HCT116 (cell line): ENCODE data around the gene IL1RL1. TPM values are rescaled to one million over a fixed set of nuclear protein-coding genes. Genes with fewer than 3 reads are reported as not detected.

Source experiments
- ATAC-seq: fragments of 200-7000 bp; cut with Tn5 transposase; 2 replicates; pipeline ENCODE4 v1.9.1; 2020; ENCODE audit warnings: mild to moderate bottlenecking, moderate library complexity
- BruUV-seq: library from RNA; stranded (reverse); fragments of 400-500 nt; replicated peaks from 2 replicates; lab custom pipeline; 2021; lab: Mats Ljungman, UMichigan
- CTCF ChIA-PET: fragments of 300-600 bp; sonication (Branson Sonifier 250); formaldehyde crosslinking; loops from one replicate; lab custom pipeline; 2021; ENCODE audit warnings: antibody characterized with exemption; lab: Charles Lee
- POLR2A ChIA-PET: fragments of 300-600, 350-600 bp; sonication (Branson Sonifier 250); formaldehyde crosslinking; loops from one replicate; lab custom pipeline; 2021; ENCODE audit warnings: antibody characterized with exemption; lab: Charles Lee
- RAD21 ChIA-PET, 2 experiments: fragments of 300-600 bp; sonication (Branson Sonifier 250); formaldehyde crosslinking; loops; one replicate each; lab custom pipeline; 2023; ENCODE audit warnings: low total read pairs in 2 of 2; ENCODE audit not compliant: uncharacterized antibody in 2 of 2, unreplicated experiment in 2 of 2, low non-redundant PET in 1 of 2; lab: Charles Lee
- DNase-seq: peaks from one replicate; pipeline ENCODE4 v3.0.0-alpha.2; 2010; ENCODE audit warnings: low read depth, low spot score
- H2AFZ ChIP-seq: fragments of 200-600 bp; shearing (Covaris generic), sonication (generic); 2 replicates; pipeline ENCODE4 v1.6.1; 2017; ENCODE audit warnings: low read depth, mixed run types, mixed read lengths, antibody characterized with exemption, low read length; ENCODE audit not compliant: poor library complexity, severe bottlenecking
- H3K27ac ChIP-seq: 2 replicates; pipeline ENCODE4 v1.5.1; 2012; ENCODE audit warnings: low read depth, low read length
- H3K27me3 ChIP-seq: fragments of 200-600 bp; sonication (generic); 2 replicates; pipeline ENCODE4 v1.6.1; 2016; ENCODE audit warnings: mixed run types, low read length, mixed read lengths; ENCODE audit not compliant: insufficient read depth
- H3K36me3 ChIP-seq, 2 experiments: fragments of 200-500 bp in 1 of 2; fragments of 200-600 bp in 1 of 2; sonication (Bioruptor generic) in 1 of 2; sonication (generic) in 1 of 2; 2 replicates each; pipeline versions ENCODE4 v1.5.1 to v1.6.1; 2014 to 2016; ENCODE audit warnings: low read length in 2 of 2, inconsistent platforms in 1 of 2, mixed read lengths in 1 of 2, mixed run types in 1 of 2; ENCODE audit not compliant: insufficient read depth in 2 of 2, control insufficient read depth in 1 of 2
- H3K4me1 ChIP-seq, 2 experiments: fragments of 200-600 bp in 1 of 2; sonication (generic) in 1 of 2; 2 replicates each; pipeline versions ENCODE4 v1.5.1 to v1.6.1; 2012 to 2017; ENCODE audit warnings: low read length in 2 of 2, inconsistent platforms in 1 of 2, mild to moderate bottlenecking in 1 of 2, mixed read lengths in 1 of 2, mixed run types in 1 of 2, moderate library complexity in 1 of 2; ENCODE audit not compliant: insufficient read depth in 2 of 2, control insufficient read depth in 1 of 2
- H3K4me2 ChIP-seq: fragments of 200-600 bp; sonication (generic); 2 replicates; pipeline ENCODE4 v1.6.1; 2017; ENCODE audit warnings: mixed run types, low read length, mixed read lengths
- H3K4me3 ChIP-seq, 2 experiments: fragments of 200-600 bp in 1 of 2; sonication (generic) in 1 of 2; replicated peaks in 1 of 2; 2 replicates each; pipeline ENCODE4 v1.5.1; 2011 to 2016; ENCODE audit warnings: low read length in 2 of 2, control low read depth in 1 of 2, low read depth in 1 of 2, mild to moderate bottlenecking in 1 of 2, mixed read lengths in 1 of 2, mixed run types in 1 of 2
- H3K79me2 ChIP-seq: fragments of 200-600 bp; sonication (generic); 2 replicates; pipeline ENCODE4 v1.6.1; 2017; ENCODE audit warnings: mild to moderate bottlenecking, mixed run types, low read length, moderate library complexity, mixed read lengths; ENCODE audit not compliant: insufficient read depth
- H3K9ac ChIP-seq: fragments of 200-600 bp; sonication (generic); 2 replicates; pipeline ENCODE4 v1.6.1; 2016; ENCODE audit warnings: low read length, mixed read lengths
- H3K9me2 ChIP-seq: fragments of 200-600 bp; sonication (generic), shearing (Covaris generic); 2 replicates; pipeline ENCODE4 v1.6.1; 2017; ENCODE audit warnings: mixed run types, mild to moderate bottlenecking, moderate library complexity; ENCODE audit not compliant: insufficient read depth
- H3K9me3 ChIP-seq, 2 experiments: fragments of 200-500 bp in 1 of 2; fragments of 200-600 bp in 1 of 2; sonication (Bioruptor generic) in 1 of 2; sonication (generic) in 1 of 2; 2 replicates each; pipeline ENCODE4 v1.6.1; 2014 to 2017; ENCODE audit warnings: low read length in 2 of 2, mixed read lengths in 2 of 2, inconsistent platforms in 1 of 2, low read depth in 1 of 2, mild to moderate bottlenecking in 1 of 2, mixed run types in 1 of 2, moderate library complexity in 1 of 2; ENCODE audit not compliant: control insufficient read depth in 1 of 2, insufficient read depth in 1 of 2
- H4K20me1 ChIP-seq: fragments of 200-600 bp; sonication (generic), shearing (Covaris generic); 2 replicates; pipeline ENCODE4 v1.6.1; 2017; ENCODE audit warnings: mixed run types, mild to moderate bottlenecking, moderate library complexity; ENCODE audit not compliant: insufficient read depth
- CBX3 ChIP-seq: IDR thresholded peaks from 2 replicates; pipeline ENCODE4 v1.6.1; 2012; ENCODE audit warnings: low read depth
- EGR1 ChIP-seq: IDR thresholded peaks from 2 replicates; pipeline ENCODE4 v1.6.1; 2012; ENCODE audit warnings: low read depth
- ELF1 ChIP-seq: IDR thresholded peaks from 2 replicates; pipeline ENCODE4 v1.6.1; 2012; ENCODE audit warnings: low read depth, borderline replicate concordance
- EZH2phosphoT487 ChIP-seq: fragments of 200-600 bp; IDR thresholded peaks from 2 replicates; pipeline ENCODE4 v1.6.1; 2018; ENCODE audit warnings: antibody characterized with exemption, borderline replicate concordance
- FOSL1 ChIP-seq: IDR thresholded peaks from 2 replicates; pipeline ENCODE4 v1.6.1; 2012; ENCODE audit warnings: low read depth
- JUND ChIP-seq: IDR thresholded peaks from 2 replicates; pipeline ENCODE4 v1.6.1; 2012
- POLR2A ChIP-seq: IDR thresholded peaks from 2 replicates; pipeline ENCODE4 v1.7.0; 2011; ENCODE audit warnings: borderline replicate concordance; ENCODE audit not compliant: insufficient read depth, insufficient read length; ENCODE audit errors: extremely low read depth
- POLR2AphosphoS5 ChIP-seq: IDR thresholded peaks from 2 replicates; pipeline ENCODE4 v1.6.1; 2011; ENCODE audit warnings: mild to moderate bottlenecking, low read depth, low read length, moderate library complexity
- RAD21 ChIP-seq: IDR thresholded peaks from 2 replicates; pipeline ENCODE4 v1.6.1; 2012; ENCODE audit warnings: low read depth, mild to moderate bottlenecking
- SRF ChIP-seq: IDR thresholded peaks from 2 replicates; pipeline ENCODE4 v1.6.1; 2012; ENCODE audit warnings: low read depth
- TCF7L2 ChIP-seq: IDR thresholded peaks from 2 replicates; pipeline ENCODE4 v1.7.0; 2011; ENCODE audit warnings: borderline replicate concordance, inconsistent platforms; ENCODE audit not compliant: insufficient read depth, insufficient read length; ENCODE audit errors: extremely low read depth
- YY1 ChIP-seq: IDR thresholded peaks from 2 replicates; pipeline ENCODE4 v1.6.1; 2011; ENCODE audit warnings: low read length, low read depth, moderate library complexity, mild to moderate bottlenecking; ENCODE audit not compliant: insufficient replicate concordance; ENCODE audit errors: extremely low read depth
- ZBTB33 ChIP-seq: IDR thresholded peaks from 2 replicates; pipeline ENCODE4 v1.6.1; 2011; ENCODE audit warnings: mild to moderate bottlenecking, low read length, moderate library complexity; ENCODE audit not compliant: insufficient replicate concordance; ENCODE audit errors: extremely low read depth
- ZNF274 ChIP-seq: fragments of 200-500 bp; sonication (Bioruptor generic); IDR thresholded peaks from 2 replicates; pipeline ENCODE4 v1.6.1; 2014; ENCODE audit warnings: mild to moderate bottlenecking, low read depth, low read length, inconsistent platforms
- intact Hi-C: fragments of 100-400 bp; cut with micrococcal nuclease; formaldehyde crosslinking; loops from 2 replicates; pipeline ENCODE4 v1.10.0; 2022
- total RNA-seq: library from RNA; stranded (reverse); gene quantifications from one replicate; pipeline ENCODE4 v1.2.1, GENCODE V29; 2021; ENCODE audit not compliant: unreplicated experiment
- TF ChIP-seq, protein P1 (sequence below): IDR thresholded peaks from 2 replicates; pipeline ENCODE4 v1.6.1; 2012; ENCODE audit warnings: low read depth
- TF ChIP-seq, protein P2 (sequence below), 3 experiments: fragments of 200-600 bp in 1 of 3; sonication (generic) in 1 of 3; IDR thresholded peaks in 2 of 3; conservative IDR thresholded peaks in 1 of 3; 2 replicates each; pipeline ENCODE4 v1.5.1; 2012 to 2017; ENCODE audit warnings: low read depth in 2 of 3, low read length in 2 of 3, antibody characterized with exemption in 1 of 3, borderline replicate concordance in 1 of 3, control low read depth in 1 of 3, mild to moderate bottlenecking in 1 of 3, mixed read lengths in 1 of 3, mixed run types in 1 of 3, moderate library complexity in 1 of 3; ENCODE audit not compliant: insufficient read depth in 1 of 3

The IL1RL1 gene
- total RNA-seq, 1 experiment from 2014 or later = not detected

- H2AFZ ChIP-seq = no peak overlapping the region
Observed at GRCh38 chr2:102369866-102370265, 58.5 kb downstream of the IL1RL1 start.

More at GRCh38 chr2:102369866-102370265, 58.5 kb downstream of the IL1RL1 start:
- Histone ChIP-seq H3K27ac (no peak overlapping the region), H3K79me2 (no peaks in the 10 kb centered on the region), H3K9me2 (no peaks in the 10 kb centered on the region), H4K20me1 (no peaks in the 10 kb centered on the region), H3K9me3 (peaks cover 0 to 7% of the 10 kb centered on the region in 2 experiments; a peak in 2 of 4 replicates), H3K4me1 (no peaks in the 10 kb centered on the region), H3K27me3 (no peaks in the 10 kb centered on the region), H3K4me2 (no peak overlapping the region), H3K4me3 (no peak overlapping the region), H3K9ac (no peak overlapping the region)
- ATAC-seq = no peak
- no TSS peak for BruUV-seq
- intact Hi-C loops = no loop called here
- RAD21 ChIA-PET = no interaction called here
- DNase-seq = no peak
- CTCF ChIA-PET = no interaction called here
- POLR2A ChIA-PET = no interaction called here
- TF ChIP-seq EZH2phosphoT487 (no peak), ZNF274 (no peak), ELF1 (no peak), TCF7L2 (no peak), POLR2AphosphoS5 (no peak), EGR1 (no peak), ZBTB33 (no peak), YY1 (no peak), POLR2A (no peak), JUND (no peak), RAD21 (no peak), SRF (no peak), FOSL1 (no peak), CBX3 (no peak)
- TF ChIP-seq, protein P1, sequence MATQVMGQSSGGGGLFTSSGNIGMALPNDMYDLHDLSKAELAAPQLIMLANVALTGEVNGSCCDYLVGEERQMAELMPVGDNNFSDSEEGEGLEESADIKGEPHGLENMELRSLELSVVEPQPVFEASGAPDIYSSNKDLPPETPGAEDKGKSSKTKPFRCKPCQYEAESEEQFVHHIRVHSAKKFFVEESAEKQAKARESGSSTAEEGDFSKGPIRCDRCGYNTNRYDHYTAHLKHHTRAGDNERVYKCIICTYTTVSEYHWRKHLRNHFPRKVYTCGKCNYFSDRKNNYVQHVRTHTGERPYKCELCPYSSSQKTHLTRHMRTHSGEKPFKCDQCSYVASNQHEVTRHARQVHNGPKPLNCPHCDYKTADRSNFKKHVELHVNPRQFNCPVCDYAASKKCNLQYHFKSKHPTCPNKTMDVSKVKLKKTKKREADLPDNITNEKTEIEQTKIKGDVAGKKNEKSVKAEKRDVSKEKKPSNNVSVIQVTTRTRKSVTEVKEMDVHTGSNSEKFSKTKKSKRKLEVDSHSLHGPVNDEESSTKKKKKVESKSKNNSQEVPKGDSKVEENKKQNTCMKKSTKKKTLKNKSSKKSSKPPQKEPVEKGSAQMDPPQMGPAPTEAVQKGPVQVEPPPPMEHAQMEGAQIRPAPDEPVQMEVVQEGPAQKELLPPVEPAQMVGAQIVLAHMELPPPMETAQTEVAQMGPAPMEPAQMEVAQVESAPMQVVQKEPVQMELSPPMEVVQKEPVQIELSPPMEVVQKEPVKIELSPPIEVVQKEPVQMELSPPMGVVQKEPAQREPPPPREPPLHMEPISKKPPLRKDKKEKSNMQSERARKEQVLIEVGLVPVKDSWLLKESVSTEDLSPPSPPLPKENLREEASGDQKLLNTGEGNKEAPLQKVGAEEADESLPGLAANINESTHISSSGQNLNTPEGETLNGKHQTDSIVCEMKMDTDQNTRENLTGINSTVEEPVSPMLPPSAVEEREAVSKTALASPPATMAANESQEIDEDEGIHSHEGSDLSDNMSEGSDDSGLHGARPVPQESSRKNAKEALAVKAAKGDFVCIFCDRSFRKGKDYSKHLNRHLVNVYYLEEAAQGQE = no peak
- TF ChIP-seq, protein P2, sequence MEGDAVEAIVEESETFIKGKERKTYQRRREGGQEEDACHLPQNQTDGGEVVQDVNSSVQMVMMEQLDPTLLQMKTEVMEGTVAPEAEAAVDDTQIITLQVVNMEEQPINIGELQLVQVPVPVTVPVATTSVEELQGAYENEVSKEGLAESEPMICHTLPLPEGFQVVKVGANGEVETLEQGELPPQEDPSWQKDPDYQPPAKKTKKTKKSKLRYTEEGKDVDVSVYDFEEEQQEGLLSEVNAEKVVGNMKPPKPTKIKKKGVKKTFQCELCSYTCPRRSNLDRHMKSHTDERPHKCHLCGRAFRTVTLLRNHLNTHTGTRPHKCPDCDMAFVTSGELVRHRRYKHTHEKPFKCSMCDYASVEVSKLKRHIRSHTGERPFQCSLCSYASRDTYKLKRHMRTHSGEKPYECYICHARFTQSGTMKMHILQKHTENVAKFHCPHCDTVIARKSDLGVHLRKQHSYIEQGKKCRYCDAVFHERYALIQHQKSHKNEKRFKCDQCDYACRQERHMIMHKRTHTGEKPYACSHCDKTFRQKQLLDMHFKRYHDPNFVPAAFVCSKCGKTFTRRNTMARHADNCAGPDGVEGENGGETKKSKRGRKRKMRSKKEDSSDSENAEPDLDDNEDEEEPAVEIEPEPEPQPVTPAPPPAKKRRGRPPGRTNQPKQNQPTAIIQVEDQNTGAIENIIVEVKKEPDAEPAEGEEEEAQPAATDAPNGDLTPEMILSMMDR (IDR thresholded peaks at IDR 0.05 in 2 of 3, conservative IDR thresholded peaks at IDR 0.05 in 1 of 3; ENCODE audit: borderline replicate concordance in 1 of 3, insufficient read depth in 1 of 3, low read depth in 2 of 3, low read length in 2 of 3) = no peak
- TF ChIP-seq, all 23 proteins: peak for 0
- no peaks in the 10 kb centered on the region for H3K36me3 ChIP-seq
